Left forelimb (tissue), 1 donor: Measurements from ENCODE around the gene PTPN1.
"Not testable (repeated sequence)": the region's sequence is repeated elsewhere in the genome, so short reads cannot be mapped to it uniquely, and the experiment has no call there.

ENCODE experiments used
- DNase-seq: peaks from one replicate; pipeline ENCODE4 v3.0.0-alpha.2; 2018; ENCODE audit warnings: low spot score

Gene PTPN1

DNA sequence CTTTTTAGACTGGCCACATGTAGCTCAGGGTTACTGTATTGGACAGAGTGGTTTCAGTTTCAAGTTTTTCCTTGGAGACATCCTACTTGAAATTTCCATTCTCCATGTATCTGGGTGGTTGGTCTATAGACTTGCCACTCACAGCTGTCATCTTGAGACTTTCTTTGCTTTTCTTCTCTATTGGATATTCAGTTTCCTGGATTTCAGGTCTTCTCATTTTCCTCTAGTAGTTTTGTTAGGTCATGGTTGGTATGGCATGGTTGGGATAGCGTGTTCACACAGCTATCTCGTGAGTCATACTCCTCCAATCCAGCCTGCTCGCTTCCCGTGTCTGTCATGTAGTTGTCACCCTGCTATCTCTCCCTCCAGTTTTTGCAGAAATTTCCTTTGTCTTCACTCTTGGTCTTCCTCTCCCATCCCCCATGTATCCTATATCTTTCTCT lies 48.3 kb downstream of the PTPN1 start:
- no peak for DNase-seq

DNA sequence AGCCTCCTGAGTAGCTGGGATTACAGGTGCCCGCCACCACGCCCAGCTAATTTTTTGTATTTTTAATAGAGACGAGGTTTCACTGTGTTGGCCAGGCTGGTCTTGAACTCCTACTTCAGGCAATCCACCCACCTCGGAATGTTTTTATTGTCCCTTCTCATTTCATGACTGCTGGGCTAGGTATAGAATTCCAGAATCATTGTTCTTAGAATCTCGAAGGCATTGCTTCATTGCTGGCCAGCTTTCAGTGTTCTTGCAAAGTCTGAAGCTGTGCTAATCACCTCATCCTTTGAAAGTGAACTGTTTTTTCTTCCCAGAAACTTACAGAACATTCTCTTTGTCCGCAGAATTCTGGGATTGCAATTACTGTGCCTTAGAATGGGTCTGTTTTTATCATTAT lies 49.0 kb downstream of the PTPN1 start:
- no peak for DNase-seq

DNA sequence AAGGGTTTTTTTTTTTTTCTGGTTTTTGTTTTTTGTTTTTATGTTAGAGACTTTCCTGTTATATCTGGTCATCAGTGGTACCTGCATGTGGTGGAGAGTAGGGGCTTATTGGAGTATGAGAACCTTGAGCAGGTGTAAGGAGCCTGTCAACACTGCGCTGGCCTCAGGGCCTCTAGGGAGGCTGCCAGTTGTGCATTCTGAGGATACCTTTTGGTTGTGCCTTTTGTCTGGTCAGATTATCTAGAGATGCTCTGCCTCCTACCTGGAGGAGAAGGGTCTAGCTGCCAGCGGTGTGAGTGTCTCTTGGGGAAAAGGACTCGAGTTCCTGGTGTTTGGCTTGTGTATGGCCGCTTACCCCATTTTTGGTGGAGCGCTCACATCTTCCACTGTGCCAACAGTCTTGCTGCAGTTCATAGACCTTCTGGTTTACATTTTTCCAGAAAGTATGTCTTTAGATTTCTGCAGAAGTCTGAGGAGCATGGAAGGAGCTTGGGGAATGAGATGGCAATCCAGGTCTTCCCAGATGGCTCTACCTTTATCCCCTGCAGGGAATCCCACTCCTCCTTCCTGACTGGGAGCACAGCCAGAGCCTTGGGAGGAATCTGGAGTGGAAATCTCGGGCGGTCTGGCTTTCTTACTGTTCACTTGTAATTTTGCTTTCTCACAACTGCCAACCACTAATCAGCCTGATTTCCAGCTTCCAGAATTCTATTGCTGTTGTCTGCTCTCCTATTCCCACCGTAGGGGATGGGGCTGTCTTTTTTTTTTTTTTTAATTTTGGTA lies 49.9 kb downstream of the PTPN1 start:
- no peak for DNase-seq

DNA sequence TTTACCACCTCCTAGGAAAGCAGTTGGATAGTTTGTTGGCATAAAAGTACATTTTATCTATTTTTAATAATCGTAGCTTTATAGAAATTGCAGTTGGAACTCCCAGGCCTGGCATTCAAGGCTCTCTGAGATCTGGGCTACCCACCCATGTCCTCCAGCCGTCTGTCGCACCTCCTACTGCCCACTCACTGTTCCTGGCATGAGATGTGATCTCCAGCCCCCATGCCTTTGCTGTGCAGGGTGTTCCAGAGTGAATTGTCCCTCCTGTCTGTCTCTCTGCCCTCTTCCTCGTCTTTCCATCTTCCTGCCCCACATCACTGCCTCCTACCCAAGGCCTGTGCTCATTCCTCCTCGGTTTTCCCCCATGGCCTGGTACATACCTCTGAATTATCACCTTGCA lies 50.7 kb downstream of the PTPN1 start:
- DNase-seq, result no peak

DNA sequence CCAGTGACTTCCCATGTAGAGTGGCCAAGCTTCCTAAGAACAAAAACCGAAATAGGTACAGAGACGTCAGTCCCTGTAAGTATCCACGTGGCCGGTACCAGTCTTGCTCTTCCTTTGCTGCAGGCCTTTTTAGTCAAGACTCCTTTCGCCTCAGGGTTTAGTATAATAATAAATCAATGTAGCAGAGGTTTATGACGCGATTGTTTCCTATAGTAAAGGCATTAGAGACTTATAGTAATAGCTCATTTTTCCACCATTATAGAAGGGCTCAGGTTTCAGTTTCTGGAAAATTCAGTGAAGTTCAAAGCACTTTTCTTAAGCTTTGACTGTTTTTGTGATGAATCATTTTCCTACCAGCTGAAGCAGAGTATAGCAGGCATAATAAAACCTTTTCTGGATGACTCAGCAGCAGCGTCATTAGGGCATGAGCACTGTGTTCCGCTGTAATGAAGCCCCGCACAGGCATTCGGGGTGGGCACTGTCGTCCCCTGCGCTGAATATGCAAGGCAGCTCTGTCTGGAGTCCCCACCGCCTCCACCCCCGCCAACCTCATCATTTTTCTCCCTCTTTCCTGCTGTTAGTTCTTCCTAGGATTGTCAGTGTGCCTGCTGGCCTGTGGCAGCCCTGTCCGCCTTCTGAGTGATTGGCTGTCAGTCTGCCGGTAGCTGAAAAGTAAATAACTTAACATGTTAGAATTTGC lies 51.3 kb downstream of the PTPN1 start:
- DNase-seq, result no peak

DNA sequence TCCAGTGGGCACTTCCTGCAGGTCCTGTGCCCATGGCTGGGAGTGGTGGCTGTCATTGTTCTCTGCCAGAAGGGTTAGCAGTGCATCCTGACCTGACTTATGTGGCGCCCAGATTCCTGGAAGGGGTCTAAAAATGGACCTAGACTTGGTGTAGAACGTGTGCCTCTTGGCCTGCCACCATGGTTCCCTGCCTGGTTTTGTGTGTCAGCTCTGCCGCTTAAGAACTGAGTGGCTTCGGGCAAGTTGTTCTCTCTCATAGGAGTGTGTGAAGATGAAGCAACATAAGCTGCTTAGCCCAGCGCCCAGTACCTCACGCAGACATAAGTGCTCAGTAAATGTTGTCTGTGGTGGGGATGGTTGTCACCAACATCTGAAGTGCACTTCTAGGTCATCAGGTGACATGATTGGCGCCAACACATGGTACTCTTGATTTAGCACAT lies 52.1 kb downstream of the PTPN1 start:
- no peak for DNase-seq

DNA sequence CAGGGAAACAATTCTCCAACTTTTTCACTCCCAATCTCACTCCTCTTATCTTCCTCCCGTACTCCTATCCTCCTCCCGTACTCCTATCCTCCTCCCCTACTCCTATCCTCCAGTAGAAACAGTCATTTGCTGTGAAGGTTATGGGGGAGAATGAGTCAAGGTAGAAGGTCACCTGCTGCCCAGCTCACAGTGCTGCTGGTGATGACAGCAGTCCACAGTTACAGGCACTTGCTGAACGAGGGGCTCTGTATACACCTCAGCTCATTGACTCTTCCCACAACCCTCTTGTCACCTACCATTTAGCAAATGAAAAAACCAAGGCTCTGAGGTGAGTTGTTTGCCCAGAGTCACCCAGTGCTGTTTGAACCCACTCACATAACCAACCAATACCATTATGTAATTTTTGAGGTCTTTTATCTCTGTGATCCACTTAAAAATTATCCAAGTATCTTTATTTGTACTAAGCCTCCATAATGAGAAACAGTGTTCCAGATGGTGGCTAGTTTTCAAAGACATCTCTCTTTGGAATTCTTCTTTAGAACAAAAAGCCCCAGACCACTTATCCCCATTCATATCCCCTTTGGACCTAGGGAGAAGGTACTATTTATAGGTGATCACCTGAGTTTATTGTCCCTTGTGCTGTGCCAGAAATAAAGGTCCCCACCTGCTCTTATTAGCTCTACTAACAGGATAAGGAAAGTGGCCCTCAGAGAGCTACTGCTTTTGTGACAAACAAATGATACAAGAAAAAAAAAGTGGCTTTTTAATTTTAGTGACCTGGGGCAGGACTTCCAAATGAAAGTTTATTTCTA lies 53.2 kb downstream of the PTPN1 start:
- DNase-seq, result no peak

DNA sequence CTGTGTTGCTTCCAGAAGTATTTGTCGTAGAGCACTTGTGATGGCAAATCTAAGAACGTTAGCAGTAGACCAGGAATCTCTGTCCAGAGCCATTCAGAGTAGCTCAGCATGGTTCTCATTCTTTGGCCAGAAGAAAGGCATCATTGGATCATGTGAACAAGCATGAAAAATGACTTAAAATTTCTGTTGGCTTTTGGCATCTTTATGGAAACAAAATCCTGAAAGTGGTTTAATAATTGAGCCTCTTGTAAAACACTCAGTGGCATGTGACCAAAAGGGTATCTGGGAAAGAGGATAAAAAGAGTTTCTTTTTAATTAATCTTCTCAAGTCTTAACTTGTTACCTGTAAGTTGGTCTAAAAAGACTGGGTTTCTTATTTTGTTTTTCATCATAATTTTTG lies 55.2 kb downstream of the PTPN1 start:
- no peak for DNase-seq

DNA sequence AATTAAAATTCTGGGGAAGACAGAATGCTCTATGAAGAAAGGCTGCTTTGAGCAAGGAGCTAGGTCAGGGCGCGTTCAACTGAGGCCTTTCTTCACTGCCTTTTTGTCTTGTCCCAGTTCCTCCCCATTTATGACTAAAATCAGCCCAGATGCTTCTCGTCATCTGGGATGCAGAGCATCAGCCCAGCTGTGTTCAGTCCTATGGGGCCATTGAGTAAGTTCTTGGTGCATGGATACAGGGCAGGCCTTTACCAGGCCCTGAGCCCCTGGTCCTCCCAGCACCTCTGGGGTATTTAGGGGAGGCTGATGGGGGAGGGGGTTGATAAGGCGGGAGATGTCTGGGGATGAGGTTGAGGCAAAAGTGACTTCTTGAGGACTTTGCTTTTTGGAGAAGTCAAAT lies 55.7 kb downstream of the PTPN1 start:
- DNase-seq, result peak; percentile 55

DNA sequence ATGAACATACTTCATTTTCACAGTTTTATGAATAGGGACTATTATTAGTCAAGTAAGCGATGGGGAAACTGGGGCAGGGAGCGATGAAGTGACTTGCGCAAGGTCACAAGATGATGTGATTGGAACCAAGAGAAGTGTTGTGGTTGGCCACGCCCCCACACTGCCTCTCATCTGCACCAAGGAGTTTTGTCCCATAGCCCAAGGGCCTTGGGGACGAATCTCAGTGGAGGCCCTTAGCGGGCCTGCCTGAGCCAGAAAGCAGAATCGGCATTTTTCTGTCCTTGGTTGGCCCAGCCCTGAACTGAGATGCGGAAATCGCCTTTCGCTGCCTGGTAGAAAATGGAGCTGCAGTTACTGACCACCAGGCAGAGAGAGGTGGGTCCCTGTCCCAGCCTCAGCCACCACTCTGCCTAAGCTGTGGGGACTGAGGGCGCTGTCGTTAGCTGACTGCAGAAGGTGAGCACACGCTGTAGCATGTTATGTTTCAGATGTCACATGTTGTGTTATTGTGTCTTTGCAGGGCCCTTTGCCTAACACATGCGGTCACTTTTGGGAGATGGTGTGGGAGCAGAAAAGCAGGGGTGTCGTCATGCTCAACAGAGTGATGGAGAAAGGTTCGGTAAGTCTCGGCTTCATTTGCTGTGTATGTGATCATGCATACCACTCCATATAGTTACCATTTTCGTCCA lies 57.8 kb downstream of the PTPN1 start:
- no peak for DNase-seq

DNA sequence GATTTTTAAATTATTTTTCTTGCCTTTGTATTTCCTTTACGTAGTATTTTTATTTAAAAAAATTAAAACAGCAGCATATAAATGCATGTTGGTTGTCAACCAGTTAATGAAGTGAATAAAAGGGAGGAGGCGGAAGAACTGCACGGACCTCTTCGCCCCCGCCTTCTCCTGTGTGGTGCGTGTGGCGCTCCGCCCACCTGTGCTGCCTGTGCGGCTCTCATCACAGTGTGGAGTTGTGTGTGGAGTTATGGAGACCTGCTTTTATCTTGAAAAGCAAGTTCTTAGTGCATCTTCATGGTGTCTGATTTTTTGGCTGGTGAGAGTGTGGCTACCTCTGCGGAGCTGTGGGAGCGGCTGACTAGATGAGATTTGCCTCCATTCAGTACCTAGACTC lies 58.4 kb downstream of the PTPN1 start:
- DNase-seq, result no peak

DNA sequence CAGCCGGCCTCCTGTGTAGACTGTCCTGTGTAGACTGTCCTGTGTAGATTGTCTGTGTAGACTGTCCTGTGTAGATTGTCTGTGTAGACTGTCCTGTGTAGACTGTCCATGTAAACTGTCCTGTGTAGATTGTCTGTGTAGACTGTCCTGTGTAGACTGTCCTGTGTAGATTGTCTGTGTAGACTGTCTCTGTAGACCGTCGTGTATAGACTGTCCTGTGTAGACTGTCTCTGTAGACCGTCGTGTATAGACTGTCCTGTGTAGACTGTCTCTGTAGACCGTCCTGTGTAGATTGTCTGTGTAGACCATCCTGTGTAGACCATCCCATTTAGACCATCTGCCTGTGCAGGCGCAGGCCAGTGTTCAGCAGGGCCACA lies 59.3 kb downstream of the PTPN1 start:
- not testable (repeated sequence) for DNase-seq

DNA sequence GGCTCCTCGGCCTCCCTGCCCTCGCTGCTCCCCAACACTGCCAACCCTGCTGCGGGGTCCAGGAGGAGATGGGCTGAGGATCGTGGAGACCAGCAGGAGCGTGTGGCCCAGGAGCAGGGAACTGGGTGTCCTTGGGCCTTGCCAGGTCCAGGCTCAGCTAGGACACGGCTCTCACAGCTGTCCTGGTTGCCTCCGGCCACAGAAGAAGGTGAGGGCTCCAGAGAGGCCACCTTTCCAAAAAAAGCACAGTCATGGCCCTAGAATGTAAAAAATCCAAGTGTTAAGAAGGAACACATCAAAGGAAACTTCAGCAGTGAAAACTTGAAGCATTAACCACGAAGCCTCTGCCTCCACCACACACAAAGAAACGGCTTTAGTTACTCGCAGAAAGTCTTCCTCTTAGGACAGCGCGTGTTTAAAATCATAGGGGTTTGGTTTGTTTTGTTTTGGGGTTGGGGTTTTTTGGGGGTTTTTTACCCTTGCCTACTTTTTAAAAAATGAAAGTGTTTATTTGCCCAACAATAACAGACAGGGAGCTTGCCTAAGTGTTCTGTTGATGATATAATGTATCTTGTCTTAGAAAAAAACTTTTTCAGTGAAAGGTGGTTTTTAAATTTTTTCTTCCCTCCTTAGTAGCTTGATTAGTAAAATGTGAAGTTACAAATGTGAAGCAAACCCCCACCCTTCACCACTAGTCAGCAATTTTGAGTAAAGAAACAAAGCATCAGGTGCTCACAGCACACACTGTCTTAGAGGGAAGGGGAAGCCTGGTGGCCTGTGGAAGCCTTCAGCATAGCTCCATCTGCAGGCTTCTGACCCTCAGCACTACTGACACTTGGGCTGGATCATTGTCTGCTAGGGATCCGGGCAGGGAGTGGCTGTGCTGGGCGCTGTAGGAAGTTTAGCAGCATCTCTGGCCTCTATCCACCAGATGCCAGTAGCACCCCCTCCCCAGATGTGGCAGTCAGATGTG lies 60.0 kb downstream of the PTPN1 start:
- DNase-seq, result peak; percentile 40

DNA sequence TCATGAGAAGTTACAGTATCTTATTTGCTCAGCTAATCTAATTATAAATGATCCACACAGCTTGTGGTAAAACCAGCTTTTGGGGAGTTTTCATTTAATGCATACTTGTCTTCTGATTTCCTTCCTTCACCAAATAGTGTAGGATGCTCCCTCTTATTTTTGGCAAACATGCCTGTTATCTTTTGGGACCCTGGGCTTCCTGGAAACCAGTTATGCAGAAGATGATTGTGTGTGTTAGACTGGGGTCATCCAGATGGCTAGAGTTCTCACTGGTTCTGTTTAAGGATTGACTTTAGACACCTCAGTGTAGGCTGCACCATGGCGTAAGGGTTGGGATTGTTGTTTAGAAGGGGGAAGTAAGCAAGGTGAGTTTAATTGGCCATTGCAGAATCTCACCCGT lies 61.3 kb downstream of the PTPN1 start:
- DNase-seq, result no peak

DNA sequence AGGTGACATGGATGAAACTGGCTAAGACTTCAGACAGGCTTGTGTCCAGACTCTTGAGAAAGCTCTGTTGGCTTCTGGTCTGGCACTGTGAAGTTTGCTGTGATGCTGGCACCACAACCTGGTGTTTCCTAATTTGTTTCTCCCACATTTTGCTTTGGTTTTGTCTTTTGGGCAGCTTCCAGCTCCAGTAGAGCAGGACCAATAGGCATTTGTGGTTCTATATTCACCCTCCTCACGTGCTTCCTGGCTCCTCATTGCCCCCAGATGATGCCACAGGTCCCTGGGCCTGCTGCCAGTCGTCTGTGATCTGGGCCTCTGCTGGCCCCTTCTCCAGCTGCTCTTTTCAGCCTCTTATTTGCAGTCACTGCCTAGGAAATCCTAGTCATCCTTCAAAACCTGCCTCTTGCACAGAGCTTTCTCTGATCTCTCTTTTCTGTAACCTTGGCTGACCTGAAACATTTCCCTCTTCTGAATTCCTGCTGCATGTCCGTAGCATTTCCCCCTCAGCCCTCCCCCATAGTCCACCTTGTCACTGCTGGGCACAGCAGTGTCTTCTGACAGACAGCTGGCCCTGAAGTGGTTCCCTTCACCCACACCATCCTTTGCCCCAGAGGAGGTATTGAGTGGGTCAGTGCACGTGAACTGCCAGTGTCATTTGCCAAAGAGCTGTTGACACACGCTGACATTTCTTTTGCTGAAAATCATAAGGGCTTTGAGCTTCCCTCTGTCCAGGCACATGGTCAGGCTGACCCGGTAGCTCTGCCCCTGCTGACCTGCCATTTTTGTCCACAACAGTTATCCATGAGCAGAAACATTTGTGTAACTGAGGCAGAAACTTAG lies 63.0 kb downstream of the PTPN1 start:
- peak; percentile 66 for DNase-seq

DNA sequence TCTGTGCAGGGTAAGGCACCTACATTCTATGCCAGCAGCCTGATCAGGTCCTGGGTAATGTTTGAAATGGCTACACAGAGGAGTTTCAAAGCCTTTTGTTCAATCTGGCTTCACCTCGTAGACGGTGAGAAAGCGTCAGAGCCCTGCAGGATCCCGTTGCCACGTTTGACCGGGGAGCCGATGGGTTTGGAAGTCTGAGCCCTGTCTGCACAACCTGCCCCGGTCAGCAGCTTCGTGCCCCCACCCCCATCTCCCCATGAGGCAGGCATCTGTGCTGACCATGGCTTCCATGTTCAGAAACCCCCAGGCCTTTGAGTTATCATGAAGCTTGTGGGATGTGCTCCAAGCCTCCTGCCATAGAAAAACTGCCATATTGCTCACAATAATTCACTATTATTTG lies 63.9 kb downstream of the PTPN1 start:
- DNase-seq, result no peak

DNA sequence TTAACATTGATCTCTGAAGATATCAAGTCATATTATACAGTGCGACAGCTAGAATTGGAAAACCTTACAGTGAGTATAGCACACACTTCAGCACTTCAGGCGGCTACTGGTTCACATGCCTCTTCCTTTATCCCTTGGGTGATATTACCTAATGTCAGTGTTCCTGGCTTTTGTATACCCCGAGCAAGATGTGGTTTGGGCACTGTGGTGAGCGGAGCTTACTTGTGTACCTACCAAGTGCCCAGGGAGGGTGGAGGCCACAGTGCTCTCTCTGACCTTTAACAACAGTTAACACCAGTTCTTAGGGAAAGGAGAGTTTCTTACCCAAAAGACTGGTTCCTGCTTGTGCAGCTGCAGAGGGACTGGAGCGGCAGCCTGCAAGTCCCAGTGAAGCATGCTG lies 64.4 kb downstream of the PTPN1 start:
- DNase-seq, result no peak

DNA sequence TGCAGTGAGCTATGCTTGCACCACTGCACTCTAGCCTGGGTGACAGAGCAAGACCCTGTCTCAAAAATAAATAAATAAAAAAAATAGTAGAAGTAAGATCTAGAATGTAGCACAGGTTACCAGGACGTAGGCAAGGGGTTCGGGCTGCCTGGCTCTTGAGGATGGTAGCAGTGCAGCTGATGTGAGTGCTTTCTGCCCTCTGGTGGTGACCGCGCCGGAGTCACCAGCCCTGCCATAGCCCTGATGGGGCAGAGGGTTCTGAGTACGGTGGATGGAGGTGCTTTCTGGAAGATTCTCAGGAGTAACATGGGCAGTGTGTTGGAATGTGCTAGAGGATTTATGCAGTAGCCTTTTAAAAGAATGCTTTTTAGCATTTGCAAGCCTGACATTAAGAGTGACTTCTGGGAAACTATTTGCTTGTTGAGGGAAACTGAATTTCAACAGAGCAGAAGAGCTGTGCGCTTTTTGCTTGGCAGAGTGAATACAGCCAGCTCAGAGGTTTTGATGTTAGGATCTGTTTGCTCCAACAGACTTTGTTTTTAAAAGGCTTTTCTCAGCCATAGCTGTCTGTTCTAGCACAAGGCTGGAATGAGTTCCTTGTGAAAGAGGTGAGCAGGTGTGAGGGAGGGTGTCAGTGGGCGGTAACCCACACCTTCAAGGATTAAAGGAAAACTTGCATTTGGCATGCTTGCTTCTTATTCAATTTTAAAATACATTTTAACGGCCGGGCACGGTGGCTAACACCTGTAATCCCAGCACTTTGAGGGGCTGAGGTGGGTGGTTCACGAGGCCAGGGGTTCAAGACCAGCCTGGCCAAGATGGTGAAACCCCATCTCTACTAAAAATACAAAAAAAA lies 65.9 kb downstream of the PTPN1 start:
- DNase-seq, result peak; percentile 67
